Measurements from ENCODE around the gene COPE. TPM values are rescaled to one million over a fixed set of nuclear protein-coding genes. Genes with fewer than 3 reads are reported as not detected.
"Not testable (repeated sequence)": the region's sequence is repeated elsewhere in the genome, so short reads cannot be mapped to it uniquely, and the experiment has no call there.

Gene COPE
- polyA plus RNA-seq, 1 donor (not counting 4 experiments of a cell fraction or from before 2014, with no cell fraction given), result 109 TPM

- no peak overlapping the region for H3K4me3 ChIP-seq (ENCODE audit: control insufficient read depth in 2 of 3, extremely low read depth in 1 of 3, insufficient read depth in 2 of 3, low read depth in 1 of 3, low read length in 3 of 3)
- no peaks in the 10 kb centered on the region for H3K9me3 ChIP-seq (ENCODE audit: control insufficient read depth, low read depth, low read length)
- H3K9ac ChIP-seq (ENCODE audit: control insufficient read depth, extremely low read depth, insufficient read depth, low read length), result no peak overlapping the region
- no peak overlapping the region for H3K27ac ChIP-seq (ENCODE audit: control insufficient read depth, insufficient read depth, low read length)
- H3K4me1 ChIP-seq (ENCODE audit: control insufficient read depth, extremely low read depth, insufficient read depth, low read length), result peaks cover 26% of the 10 kb centered on the region
- DNase-seq (ENCODE audit: low read depth, low spot score) (no peak), FAIRE-seq (no peak)
- dilution Hi-C loops (cut with MboI; ENCODE audit: extremely low pct_ligation_motif_present, low sequenced_read_pairs), result no loop called here
- H3K27me3 ChIP-seq (ENCODE audit: control insufficient read depth, extremely low read depth, insufficient read depth, low read length), result no peaks in the 10 kb centered on the region
- peaks cover 0 to 1% of the 10 kb centered on the region in 2 experiments for H3K36me3 ChIP-seq (ENCODE audit: control insufficient read depth in 2 of 2, extremely low read depth in 1 of 2, insufficient read depth in 2 of 2, low read length in 2 of 2)
- H3K4me2 ChIP-seq (ENCODE audit: control insufficient read depth, extremely low read depth, insufficient read depth, low read depth, low read length), result no peak overlapping the region
- H2AFZ ChIP-seq (ENCODE audit: control insufficient read depth, low read length), result no peak overlapping the region
- H3K79me2 ChIP-seq (ENCODE audit: control insufficient read depth, insufficient read depth, low read length), result no peaks in the 10 kb centered on the region
- no peaks in the 10 kb centered on the region for H4K20me1 ChIP-seq (ENCODE audit: control insufficient read depth, extremely low read depth, insufficient read depth, low read length)
- H3K9me1 ChIP-seq (ENCODE audit: control insufficient read depth, extremely low read depth, insufficient read depth, low read length), result peaks cover 2% of the 10 kb centered on the region
- no peak for TF ChIP-seq CTCF (optimal IDR thresholded peaks at IDR 0.05 in 1 of 3, IDR thresholded peaks at IDR 0.05 in 1 of 3, conservative IDR thresholded peaks at IDR 0.05 in 1 of 3; ENCODE audit: extremely low read depth in 1 of 3, insufficient read depth in 2 of 3, low read length in 3 of 3)
- TF ChIP-seq EZH2 (IDR thresholded peaks at IDR 0.05; ENCODE audit: low read length), result no peak
These were observed 35.9 kb upstream of the COPE start for GRCh38 chr19:18955042-18955441.

- Histone ChIP-seq H4K20me1 (ENCODE audit: control insufficient read depth, extremely low read depth, insufficient read depth, low read length) (no peaks in the 10 kb centered on the region), H3K79me2 (ENCODE audit: control insufficient read depth, insufficient read depth, low read length) (no peaks in the 10 kb centered on the region), H3K9me1 (ENCODE audit: control insufficient read depth, extremely low read depth, insufficient read depth, low read length) (peaks cover 2% of the 10 kb centered on the region), H3K27ac (ENCODE audit: control insufficient read depth, insufficient read depth, low read length) (no peak overlapping the region), H3K27me3 (ENCODE audit: control insufficient read depth, extremely low read depth, insufficient read depth, low read length) (no peaks in the 10 kb centered on the region), H3K4me1 (ENCODE audit: control insufficient read depth, extremely low read depth, insufficient read depth, low read length) (peaks cover 26% of the 10 kb centered on the region), H3K9me3 (ENCODE audit: control insufficient read depth, low read depth, low read length) (no peaks in the 10 kb centered on the region), H2AFZ (ENCODE audit: control insufficient read depth, low read length) (no peak overlapping the region), H3K4me3 (ENCODE audit: control insufficient read depth in 2 of 3, extremely low read depth in 1 of 3, insufficient read depth in 2 of 3, low read depth in 1 of 3, low read length in 3 of 3) (no peak overlapping the region), H3K9ac (ENCODE audit: control insufficient read depth, extremely low read depth, insufficient read depth, low read length) (no peak overlapping the region), H3K36me3 (ENCODE audit: control insufficient read depth in 2 of 2, extremely low read depth in 1 of 2, insufficient read depth in 2 of 2, low read length in 2 of 2) (peaks cover 1 to 2% of the 10 kb centered on the region in 2 experiments), H3K4me2 (ENCODE audit: control insufficient read depth, extremely low read depth, insufficient read depth, low read depth, low read length) (no peak overlapping the region)
- dilution Hi-C loops (cut with MboI; ENCODE audit: extremely low pct_ligation_motif_present, low sequenced_read_pairs), result no loop called here
- DNase-seq (ENCODE audit: low read depth, low spot score), result no peak
- FAIRE-seq, result no peak
- no peak for TF ChIP-seq CTCF (optimal IDR thresholded peaks at IDR 0.05 in 1 of 3, IDR thresholded peaks at IDR 0.05 in 1 of 3, conservative IDR thresholded peaks at IDR 0.05 in 1 of 3; ENCODE audit: extremely low read depth in 1 of 3, insufficient read depth in 2 of 3, low read length in 3 of 3)
- no peak for TF ChIP-seq EZH2 (IDR thresholded peaks at IDR 0.05; ENCODE audit: low read length)
These were observed 34.9 kb upstream of the COPE start for GRCh38 chr19:18954094-18954493.

- H3K79me2 ChIP-seq (ENCODE audit: control insufficient read depth, insufficient read depth, low read length); H3K4me3 ChIP-seq (ENCODE audit: control insufficient read depth in 2 of 3, extremely low read depth in 1 of 3, insufficient read depth in 2 of 3, low read depth in 1 of 3, low read length in 3 of 3); H2AFZ ChIP-seq (ENCODE audit: control insufficient read depth, low read length); H3K36me3 ChIP-seq (ENCODE audit: control insufficient read depth in 2 of 2, extremely low read depth in 1 of 2, insufficient read depth in 2 of 2, low read length in 2 of 2); H3K9ac ChIP-seq (ENCODE audit: control insufficient read depth, extremely low read depth, insufficient read depth, low read length); DNase-seq (ENCODE audit: low read depth, low spot score); H4K20me1 ChIP-seq (ENCODE audit: control insufficient read depth, extremely low read depth, insufficient read depth, low read length); H3K9me3 ChIP-seq (ENCODE audit: control insufficient read depth, low read depth, low read length); H3K9me1 ChIP-seq (ENCODE audit: control insufficient read depth, extremely low read depth, insufficient read depth, low read length); H3K27me3 ChIP-seq (ENCODE audit: control insufficient read depth, extremely low read depth, insufficient read depth, low read length); dilution Hi-C loops (cut with MboI; ENCODE audit: extremely low pct_ligation_motif_present, low sequenced_read_pairs): not testable (repeated sequence)
- Histone ChIP-seq H3K4me1 (ENCODE audit: control insufficient read depth, extremely low read depth, insufficient read depth, low read length) (peaks cover 28% of the 10 kb centered on the region), H3K4me2 (ENCODE audit: control insufficient read depth, extremely low read depth, insufficient read depth, low read depth, low read length) (peak overlapping the region; percentile 11), H3K27ac (ENCODE audit: control insufficient read depth, insufficient read depth, low read length) (peak overlapping the region; percentile 65)
- peak; percentile 13 for FAIRE-seq
These were observed 33.3 kb upstream of the COPE start for GRCh38 chr19:18952364-18953003.
